Epithelial cell of esophagus (primary cell): ENCODE results near the gene PLA2G4E.

Experiments used
- DNase-seq: peaks from one replicate; pipeline ENCODE4 v3.0.0; 2010; ENCODE audit warnings: low read depth
- H3K4me3 ChIP-seq: 2 replicates; pipeline ENCODE4 v1.5.1; 2011; ENCODE audit warnings: mild to moderate bottlenecking, low read length, control low read depth
- TF ChIP-seq, protein P1 (sequence below): IDR thresholded peaks from 2 replicates; pipeline ENCODE4 v1.5.1; 2011; ENCODE audit warnings: low read depth, mild to moderate bottlenecking, low read length, control low read depth, inconsistent platforms; ENCODE audit not compliant: insufficient read depth; ENCODE audit errors: missing control alignments

PLA2G4E gene

DNA sequence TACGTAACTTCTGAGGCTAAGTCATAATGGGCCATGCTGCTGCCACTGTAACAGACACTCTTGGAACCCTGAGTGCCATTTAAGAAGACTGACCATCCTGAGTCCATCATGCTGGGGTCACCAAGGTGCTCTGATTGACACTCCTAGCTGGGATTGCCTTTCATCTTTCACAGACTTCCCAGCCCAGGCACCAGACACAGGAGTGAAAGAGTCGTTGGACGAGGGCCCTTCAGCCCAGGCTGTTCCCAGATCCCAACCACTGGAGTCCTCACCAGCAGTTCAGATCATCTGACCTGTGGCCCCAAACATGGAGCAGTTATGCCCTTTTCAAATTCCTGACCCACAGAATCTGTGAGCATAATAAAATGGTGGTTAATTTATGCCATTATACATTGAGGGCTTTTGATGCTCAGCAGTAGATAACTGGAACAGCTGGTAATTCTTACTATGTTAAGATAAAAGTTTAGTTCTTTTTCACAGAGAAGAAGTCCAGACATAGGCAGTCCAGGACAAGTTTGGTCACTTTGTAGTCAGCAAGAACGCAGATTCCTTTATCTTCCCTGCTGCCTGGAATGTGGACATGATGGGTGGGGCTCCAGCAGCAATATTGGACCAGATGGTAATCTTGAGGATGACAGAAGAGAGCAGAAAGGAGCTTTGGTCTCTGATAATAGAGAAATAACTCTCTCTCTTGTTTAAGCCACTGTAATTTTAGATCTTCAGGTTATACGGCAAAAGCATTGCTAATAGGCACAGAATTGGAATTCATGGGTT is 41.2 kb downstream of the PLA2G4E start:
- no peak overlapping the region for H3K4me3 ChIP-seq
- TF ChIP-seq, protein P1, sequence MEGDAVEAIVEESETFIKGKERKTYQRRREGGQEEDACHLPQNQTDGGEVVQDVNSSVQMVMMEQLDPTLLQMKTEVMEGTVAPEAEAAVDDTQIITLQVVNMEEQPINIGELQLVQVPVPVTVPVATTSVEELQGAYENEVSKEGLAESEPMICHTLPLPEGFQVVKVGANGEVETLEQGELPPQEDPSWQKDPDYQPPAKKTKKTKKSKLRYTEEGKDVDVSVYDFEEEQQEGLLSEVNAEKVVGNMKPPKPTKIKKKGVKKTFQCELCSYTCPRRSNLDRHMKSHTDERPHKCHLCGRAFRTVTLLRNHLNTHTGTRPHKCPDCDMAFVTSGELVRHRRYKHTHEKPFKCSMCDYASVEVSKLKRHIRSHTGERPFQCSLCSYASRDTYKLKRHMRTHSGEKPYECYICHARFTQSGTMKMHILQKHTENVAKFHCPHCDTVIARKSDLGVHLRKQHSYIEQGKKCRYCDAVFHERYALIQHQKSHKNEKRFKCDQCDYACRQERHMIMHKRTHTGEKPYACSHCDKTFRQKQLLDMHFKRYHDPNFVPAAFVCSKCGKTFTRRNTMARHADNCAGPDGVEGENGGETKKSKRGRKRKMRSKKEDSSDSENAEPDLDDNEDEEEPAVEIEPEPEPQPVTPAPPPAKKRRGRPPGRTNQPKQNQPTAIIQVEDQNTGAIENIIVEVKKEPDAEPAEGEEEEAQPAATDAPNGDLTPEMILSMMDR, result no peak
- DNase-seq, result peak; percentile 43

DNA sequence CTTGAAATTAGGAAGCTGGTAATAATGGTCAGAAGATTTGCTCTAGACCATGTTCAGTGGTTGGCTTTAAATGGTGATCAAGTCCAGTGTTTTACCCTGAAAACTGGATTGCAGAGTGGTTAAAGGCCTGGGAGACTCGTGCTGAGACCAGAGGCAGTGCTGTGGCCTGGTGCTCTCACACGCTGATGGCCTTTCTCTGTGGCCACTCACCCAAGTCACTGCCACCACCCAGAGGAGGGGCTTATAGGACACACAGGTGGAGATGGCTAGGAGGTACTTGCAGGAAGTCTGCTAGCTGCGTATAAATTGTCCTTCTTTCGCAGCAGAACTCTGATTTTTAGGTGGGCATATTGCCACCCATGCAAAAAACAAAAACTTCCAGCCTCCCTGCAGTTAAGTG is 42.3 kb downstream of the PLA2G4E start:
- TF ChIP-seq, protein P1, result no peak

DNA sequence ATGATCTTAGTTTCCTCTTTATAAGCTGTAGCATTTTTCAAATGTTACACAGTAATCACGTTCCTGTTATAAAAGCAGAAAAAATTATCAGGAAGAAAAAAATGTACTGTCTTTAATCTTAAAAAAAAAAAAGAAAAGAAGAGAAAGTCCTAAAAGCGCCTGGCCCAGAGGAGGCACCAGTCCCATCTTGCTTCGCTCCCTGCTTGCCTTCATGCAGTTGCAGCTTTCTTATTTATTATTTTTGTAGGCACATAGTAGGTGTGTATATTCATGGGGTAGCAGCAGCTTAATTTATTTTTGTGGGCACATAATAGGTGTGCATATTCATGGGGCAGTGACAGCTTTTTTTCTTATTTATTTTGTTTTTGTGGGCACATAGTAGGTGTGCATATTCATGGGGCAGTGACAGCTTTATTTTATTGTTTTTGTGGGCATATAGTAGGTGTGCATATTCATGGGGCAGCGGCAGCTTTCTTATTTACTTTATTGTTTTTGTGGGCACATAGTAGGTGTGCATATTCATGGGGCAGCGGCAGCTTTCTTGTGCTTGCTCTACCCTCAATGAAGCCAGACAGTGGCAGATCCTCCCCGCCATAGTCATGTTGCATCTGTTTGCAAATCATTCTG is 43.0 kb downstream of the PLA2G4E start:
- no peak overlapping the region for H3K4me3 ChIP-seq
- no peak for DNase-seq
- TF ChIP-seq, protein P1, result no peak

More for the DNA sequence above, 42.3 kb downstream of the PLA2G4E start:
- no peak for DNase-seq
- H3K4me3 ChIP-seq, result no peak overlapping the region

DNA sequence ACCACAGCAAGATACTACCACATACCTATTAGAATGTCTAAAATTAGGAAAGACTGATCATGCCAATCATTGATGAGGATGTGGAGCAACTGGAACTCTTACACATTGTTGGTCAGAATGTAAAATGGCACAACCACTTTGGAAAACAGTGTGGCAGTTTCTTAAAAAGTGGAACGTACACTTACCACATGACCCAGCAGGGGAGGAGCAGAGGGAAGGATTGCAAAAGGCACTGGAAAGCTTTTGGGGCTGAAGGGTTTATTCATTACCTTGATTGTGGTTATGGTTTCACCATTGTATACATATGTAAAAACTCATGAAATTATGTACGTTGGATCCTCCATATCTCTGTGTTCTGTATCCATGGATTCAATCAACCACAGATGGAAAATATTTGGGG is 45.2 kb downstream of the PLA2G4E start:
- TF ChIP-seq, protein P1, result no peak
- no peak for DNase-seq
- H3K4me3 ChIP-seq, result no peak overlapping the region

DNA sequence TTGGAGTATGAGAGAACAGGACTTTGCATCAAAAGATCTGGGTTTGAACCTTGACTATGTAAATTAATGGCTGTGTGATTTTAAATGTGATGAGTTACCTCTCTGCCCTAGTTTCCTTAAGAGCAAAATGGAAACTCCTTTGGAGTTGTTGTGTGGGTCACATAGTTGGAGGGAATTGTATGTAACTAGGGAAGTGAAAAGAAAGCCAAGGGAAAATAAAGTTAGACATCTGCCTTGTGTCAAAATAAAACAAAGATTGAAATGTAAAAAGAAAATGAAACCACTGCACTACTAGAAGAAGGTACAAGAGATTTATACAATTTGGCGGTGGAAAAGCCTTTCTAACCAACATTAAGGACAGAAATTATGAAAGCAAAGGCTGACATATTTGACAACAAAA is 46.8 kb downstream of the PLA2G4E start:
- H3K4me3 ChIP-seq, result no peak overlapping the region
- TF ChIP-seq, protein P1, result no peak
- DNase-seq, result no peak

DNA sequence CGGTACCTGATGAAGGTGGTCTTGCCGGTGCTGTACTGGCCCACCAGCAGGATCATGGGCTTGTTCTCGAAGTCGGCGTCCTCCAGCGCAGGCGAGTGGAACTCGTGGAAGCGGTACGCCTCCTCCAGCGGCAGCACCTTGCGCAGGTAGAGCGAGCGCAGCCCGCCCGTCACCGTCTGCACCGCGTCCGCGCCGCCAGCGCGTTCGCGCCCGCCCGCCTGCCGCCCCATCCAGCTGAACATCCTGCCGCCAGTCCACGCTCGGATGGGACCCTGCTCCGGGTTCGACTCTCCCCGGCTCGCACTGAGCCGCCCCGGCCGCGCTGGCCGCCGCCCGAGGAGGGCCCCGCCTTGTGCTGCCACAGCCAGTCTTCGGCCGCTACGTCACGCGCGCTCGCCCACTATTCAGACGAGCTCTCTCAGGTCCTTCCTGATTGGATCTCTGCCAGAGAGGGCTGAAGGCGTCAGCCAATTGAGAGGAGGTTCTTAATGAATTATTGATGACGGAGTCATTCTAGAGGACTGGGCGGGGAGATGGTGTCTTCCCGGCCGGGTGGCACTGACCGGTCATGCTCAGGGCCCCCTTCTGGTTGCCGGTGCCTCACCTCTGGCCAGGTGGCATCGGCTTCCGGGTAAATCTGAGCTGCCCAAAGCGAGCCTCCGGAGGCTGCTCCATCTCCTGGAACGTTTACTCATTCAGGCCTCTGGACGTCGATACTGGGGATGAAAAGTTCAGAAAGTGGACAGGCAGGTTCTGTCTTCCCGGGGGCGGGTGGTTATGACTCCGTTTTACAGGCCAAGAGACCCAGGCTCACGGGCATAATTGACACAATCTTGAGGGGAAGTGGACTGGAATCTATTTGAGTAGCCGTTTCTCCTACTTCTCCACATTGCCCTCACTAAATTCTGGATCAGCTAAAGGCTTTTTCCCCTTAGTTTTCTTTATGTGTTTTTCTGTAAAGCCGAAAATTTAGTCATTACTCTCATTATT is 48.3 kb downstream of the PLA2G4E start, which contains the start of gene EHD4:
Gene EHD4, minus strand, starts transcription at position 305 of the 990 bp plus-strand sequence. Its CDS starts 63 bp downstream, at position 242.
- DNase-seq, result peak; percentile 100

More for the DNA sequence above, 48.3 kb downstream of the PLA2G4E start, which contains the start of gene EHD4:
- TF ChIP-seq, protein P1, result no peak
- H3K4me3 ChIP-seq, result peak within 1 kb of the TSS; percentile 81
